ENCODE data around the gene TAPT1.

DNA sequence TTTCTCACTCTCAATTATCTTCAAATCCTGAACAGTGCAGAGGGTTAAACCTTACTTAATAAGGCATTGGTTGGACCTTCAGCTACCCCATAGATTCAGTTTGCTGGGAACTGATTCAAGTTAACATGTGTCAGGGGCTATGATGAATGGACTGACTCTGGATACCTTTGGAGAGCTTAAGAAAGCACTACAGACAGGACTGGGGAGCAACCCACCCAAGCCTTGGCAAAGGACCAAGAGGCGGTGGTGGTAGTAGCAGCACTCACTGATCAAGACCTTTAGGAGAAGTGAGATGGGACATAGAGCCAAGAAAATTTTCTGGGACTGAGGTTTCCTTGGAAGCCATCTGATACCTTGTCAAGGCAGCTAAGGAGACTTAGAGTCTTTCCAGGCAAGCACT lies 43.0 kb upstream of the TAPT1 start:
- TF ChIP-seq, protein P1, sequence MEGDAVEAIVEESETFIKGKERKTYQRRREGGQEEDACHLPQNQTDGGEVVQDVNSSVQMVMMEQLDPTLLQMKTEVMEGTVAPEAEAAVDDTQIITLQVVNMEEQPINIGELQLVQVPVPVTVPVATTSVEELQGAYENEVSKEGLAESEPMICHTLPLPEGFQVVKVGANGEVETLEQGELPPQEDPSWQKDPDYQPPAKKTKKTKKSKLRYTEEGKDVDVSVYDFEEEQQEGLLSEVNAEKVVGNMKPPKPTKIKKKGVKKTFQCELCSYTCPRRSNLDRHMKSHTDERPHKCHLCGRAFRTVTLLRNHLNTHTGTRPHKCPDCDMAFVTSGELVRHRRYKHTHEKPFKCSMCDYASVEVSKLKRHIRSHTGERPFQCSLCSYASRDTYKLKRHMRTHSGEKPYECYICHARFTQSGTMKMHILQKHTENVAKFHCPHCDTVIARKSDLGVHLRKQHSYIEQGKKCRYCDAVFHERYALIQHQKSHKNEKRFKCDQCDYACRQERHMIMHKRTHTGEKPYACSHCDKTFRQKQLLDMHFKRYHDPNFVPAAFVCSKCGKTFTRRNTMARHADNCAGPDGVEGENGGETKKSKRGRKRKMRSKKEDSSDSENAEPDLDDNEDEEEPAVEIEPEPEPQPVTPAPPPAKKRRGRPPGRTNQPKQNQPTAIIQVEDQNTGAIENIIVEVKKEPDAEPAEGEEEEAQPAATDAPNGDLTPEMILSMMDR (conservative IDR thresholded peaks at IDR 0.05; ENCODE audit: low read depth in 2 of 2), result no peak
- TF ChIP-seq POLR2AphosphoS5 (IDR thresholded peaks at IDR 0.05; ENCODE audit: low read depth) (no peak), JUNB (IDR thresholded peaks at IDR 0.05; ENCODE audit: unreplicated experiment) (no peak), EZH2 (IDR thresholded peaks at IDR 0.05; ENCODE audit: low read depth, unreplicated experiment) (no peak), NANOG (IDR thresholded peaks at IDR 0.05; ENCODE audit: borderline replicate concordance) (no peak)
- TF ChIP-seq, protein P2, sequence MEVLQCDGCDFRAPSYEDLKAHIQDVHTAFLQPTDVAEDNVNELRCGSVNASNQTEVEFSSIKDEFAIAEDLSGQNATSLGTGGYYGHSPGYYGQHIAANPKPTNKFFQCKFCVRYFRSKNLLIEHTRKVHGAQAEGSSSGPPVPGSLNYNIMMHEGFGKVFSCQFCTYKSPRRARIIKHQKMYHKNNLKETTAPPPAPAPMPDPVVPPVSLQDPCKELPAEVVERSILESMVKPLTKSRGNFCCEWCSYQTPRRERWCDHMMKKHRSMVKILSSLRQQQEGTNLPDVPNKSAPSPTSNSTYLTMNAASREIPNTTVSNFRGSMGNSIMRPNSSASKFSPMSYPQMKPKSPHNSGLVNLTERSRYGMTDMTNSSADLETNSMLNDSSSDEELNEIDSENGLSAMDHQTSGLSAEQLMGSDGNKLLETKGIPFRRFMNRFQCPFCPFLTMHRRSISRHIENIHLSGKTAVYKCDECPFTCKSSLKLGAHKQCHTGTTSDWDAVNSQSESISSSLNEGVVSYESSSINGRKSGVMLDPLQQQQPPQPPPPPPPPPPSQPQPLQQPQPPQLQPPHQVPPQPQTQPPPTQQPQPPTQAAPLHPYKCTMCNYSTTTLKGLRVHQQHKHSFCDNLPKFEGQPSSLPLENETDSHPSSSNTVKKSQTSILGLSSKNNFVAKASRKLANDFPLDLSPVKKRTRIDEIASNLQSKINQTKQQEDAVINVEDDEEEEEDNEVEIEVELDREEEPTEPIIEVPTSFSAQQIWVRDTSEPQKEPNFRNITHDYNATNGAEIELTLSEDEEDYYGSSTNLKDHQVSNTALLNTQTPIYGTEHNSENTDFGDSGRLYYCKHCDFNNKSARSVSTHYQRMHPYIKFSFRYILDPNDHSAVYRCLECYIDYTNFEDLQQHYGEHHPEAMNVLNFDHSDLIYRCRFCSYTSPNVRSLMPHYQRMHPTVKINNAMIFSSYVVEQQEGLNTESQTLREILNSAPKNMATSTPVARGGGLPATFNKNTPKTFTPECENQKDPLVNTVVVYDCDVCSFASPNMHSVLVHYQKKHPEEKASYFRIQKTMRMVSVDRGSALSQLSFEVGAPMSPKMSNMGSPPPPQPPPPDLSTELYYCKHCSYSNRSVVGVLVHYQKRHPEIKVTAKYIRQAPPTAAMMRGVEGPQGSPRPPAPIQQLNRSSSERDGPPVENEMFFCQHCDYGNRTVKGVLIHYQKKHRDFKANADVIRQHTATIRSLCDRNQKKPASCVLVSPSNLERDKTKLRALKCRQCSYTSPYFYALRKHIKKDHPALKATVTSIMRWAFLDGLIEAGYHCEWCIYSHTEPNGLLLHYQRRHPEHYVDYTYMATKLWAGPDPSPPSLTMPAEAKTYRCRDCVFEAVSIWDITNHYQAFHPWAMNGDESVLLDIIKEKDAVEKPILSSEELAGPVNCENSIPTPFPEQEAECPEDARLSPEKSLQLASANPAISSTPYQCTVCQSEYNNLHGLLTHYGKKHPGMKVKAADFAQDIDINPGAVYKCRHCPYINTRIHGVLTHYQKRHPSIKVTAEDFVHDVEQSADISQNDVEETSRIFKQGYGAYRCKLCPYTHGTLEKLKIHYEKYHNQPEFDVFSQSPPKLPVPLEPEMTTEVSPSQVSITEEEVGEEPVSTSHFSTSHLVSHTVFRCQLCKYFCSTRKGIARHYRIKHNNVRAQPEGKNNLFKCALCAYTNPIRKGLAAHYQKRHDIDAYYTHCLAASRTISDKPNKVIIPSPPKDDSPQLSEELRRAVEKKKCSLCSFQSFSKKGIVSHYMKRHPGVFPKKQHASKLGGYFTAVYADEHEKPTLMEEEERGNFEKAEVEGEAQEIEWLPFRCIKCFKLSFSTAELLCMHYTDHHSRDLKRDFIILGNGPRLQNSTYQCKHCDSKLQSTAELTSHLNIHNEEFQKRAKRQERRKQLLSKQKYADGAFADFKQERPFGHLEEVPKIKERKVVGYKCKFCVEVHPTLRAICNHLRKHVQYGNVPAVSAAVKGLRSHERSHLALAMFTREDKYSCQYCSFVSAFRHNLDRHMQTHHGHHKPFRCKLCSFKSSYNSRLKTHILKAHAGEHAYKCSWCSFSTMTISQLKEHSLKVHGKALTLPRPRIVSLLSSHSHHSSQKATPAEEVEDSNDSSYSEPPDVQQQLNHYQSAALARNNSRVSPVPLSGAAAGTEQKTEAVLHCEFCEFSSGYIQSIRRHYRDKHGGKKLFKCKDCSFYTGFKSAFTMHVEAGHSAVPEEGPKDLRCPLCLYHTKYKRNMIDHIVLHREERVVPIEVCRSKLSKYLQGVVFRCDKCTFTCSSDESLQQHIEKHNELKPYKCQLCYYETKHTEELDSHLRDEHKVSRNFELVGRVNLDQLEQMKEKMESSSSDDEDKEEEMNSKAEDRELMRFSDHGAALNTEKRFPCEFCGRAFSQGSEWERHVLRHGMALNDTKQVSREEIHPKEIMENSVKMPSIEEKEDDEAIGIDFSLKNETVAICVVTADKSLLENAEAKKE (CRISPR knock-in tag; IDR thresholded peaks at IDR 0.05), result no peak
- TF ChIP-seq, protein P3, sequence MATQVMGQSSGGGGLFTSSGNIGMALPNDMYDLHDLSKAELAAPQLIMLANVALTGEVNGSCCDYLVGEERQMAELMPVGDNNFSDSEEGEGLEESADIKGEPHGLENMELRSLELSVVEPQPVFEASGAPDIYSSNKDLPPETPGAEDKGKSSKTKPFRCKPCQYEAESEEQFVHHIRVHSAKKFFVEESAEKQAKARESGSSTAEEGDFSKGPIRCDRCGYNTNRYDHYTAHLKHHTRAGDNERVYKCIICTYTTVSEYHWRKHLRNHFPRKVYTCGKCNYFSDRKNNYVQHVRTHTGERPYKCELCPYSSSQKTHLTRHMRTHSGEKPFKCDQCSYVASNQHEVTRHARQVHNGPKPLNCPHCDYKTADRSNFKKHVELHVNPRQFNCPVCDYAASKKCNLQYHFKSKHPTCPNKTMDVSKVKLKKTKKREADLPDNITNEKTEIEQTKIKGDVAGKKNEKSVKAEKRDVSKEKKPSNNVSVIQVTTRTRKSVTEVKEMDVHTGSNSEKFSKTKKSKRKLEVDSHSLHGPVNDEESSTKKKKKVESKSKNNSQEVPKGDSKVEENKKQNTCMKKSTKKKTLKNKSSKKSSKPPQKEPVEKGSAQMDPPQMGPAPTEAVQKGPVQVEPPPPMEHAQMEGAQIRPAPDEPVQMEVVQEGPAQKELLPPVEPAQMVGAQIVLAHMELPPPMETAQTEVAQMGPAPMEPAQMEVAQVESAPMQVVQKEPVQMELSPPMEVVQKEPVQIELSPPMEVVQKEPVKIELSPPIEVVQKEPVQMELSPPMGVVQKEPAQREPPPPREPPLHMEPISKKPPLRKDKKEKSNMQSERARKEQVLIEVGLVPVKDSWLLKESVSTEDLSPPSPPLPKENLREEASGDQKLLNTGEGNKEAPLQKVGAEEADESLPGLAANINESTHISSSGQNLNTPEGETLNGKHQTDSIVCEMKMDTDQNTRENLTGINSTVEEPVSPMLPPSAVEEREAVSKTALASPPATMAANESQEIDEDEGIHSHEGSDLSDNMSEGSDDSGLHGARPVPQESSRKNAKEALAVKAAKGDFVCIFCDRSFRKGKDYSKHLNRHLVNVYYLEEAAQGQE (IDR thresholded peaks at IDR 0.05; ENCODE audit: unreplicated experiment), result no peak

Measured in GM23338 (cell line).